Right ventricle myocardium inferior (tissue), 1 donor: ENCODE data around the gene GHR. TPM values are rescaled to one million over a fixed set of nuclear protein-coding genes. Genes with fewer than 3 reads are reported as not detected.
"Not testable (repeated sequence)": the region's sequence is repeated elsewhere in the genome, so short reads cannot be mapped to it uniquely, and the experiment has no call there.

Source experiments
- ATAC-seq: fragments of 200-7000 bp; cut with Tn5 transposase; one replicate; pipeline ENCODE4 v1.9.1; 2020; ENCODE audit warnings: mild to moderate bottlenecking, moderate library complexity
- DNase-seq: peaks from one replicate; pipeline ENCODE4 v3.0.0; 2021; ENCODE audit errors: missing footprints
- intact Hi-C: fragments of 100-400 bp; cut with DNase I; formaldehyde crosslinking; loops from one replicate; pipeline ENCODE4 v1.11.0; 2022
- total RNA-seq: library from RNA; stranded (reverse); fragmentation: NEBNext Ultra II Directional; extraction: Animal tissue kit (Norgen Biotek cat#: 25700); gene quantifications from one replicate; pipeline ENCODE4 v1.2.1, GENCODE V29; 2021
- donor health status: DM: no; HTN: yes; CAD: no; lungs with severe emphysema.

Gene GHR
- total RNA-seq, 1 donor from 2014 or later: 14.7 TPM

- intact Hi-C loops: no loop called here
- no peak for DNase-seq
- no peak for ATAC-seq
Observed at GRCh38 chr5:42547141-42547540, 123.9 kb downstream of the GHR start.

GRCh38 chr5:42547894-42548293, 124.7 kb downstream of the GHR start:
- no peak for DNase-seq
- intact Hi-C loops: no loop called here
- ATAC-seq: peak; percentile 74

DNA sequence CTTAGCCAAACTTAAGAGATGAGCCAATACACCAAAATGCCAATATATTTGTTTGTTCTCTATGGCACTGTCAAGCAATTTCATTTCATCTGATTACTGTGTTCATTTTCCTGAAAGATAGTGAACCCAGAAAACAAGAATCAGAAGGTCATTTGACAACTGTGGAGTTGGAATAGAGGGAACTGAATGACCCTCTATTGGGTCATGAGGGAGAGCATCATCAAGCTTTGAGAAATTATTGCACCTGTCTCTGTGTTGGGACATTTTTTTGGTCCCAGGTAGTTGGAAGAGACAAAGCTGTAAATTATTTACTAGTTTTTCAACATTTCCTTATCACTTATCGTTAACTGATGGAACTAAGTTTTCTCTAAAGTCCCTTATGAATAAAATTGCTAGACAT, 129.4 kb downstream of the GHR start:
- no peak for DNase-seq
- no peak for ATAC-seq
- intact Hi-C loops: no loop called here

GRCh38 chr5:42553461-42553860, 130.2 kb downstream of the GHR start:
- intact Hi-C loops: no loop called here
- no peak for ATAC-seq

DNA sequence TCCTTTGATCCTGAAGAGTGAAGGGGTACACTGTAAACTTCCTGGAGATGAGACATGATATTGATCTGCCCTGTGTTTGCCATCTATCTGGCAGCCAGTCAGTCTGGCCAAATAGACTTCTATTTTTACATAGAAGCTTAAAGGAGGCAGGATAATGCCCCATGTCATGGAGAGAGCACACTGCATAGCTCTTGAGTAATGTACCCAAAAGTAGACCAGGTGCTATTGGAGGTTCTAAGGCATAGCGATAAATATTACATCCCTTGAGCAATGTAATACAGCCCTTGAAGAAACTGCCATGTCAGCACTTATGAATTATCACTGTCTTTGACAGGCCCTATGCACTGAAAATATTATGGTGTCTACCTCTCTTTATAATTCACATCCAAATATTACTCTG, 131.8 kb downstream of the GHR start:
- ATAC-seq (no peak), DNase-seq (no peak)
- intact Hi-C loops: no loop called here

More at GRCh38 chr5:42553461-42553860, 130.2 kb downstream of the GHR start:
- DNase-seq: no peak

DNA sequence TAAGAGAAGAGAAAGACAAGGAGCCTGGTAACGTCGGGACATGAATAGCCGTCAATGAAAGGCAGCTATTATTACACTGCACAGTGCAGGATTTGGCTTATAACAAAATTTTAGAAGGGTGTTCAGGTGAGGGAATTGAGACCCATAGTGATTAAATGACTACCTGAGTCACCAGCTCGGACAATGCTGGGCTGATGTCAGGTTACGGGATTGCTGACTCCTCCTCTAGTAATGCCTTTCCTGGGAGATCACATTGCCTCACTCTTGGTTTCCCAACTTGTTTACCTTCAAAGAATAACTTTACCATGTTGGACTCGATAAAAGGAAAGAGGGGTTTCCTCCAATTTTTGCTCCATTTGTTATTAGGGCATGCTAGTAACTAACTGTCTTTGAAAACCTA, 132.6 kb downstream of the GHR start:
- DNase-seq (no peak), ATAC-seq (no peak)
- intact Hi-C loops: no loop called here

DNA sequence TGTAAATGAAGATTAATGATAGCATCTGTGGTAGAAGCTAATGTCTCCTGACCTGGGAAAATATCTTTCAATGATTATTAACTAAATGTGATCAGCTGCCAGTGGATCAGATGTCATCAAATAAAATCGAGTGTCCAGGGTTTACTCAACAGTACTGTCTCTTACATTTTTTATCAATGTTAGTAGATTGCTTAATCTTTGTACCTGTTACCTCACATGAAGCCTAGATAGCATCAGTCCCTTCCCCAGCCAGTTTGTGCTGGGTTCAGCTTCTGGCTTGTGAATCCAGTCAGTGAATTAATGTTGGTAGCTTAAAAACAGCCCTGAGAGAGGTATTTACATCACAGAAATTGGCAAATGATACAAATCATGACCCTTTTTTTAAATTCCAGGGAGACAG, 134.4 kb downstream of the GHR start:
- intact Hi-C loops: no loop called here
- ATAC-seq: no peak

GRCh38 chr5:42561656-42562055, 138.4 kb downstream of the GHR start:
- intact Hi-C loops: no loop called here
- ATAC-seq (no peak), DNase-seq (no peak)

More for the DNA sequence above, 134.4 kb downstream of the GHR start:
- no peak for DNase-seq

DNA sequence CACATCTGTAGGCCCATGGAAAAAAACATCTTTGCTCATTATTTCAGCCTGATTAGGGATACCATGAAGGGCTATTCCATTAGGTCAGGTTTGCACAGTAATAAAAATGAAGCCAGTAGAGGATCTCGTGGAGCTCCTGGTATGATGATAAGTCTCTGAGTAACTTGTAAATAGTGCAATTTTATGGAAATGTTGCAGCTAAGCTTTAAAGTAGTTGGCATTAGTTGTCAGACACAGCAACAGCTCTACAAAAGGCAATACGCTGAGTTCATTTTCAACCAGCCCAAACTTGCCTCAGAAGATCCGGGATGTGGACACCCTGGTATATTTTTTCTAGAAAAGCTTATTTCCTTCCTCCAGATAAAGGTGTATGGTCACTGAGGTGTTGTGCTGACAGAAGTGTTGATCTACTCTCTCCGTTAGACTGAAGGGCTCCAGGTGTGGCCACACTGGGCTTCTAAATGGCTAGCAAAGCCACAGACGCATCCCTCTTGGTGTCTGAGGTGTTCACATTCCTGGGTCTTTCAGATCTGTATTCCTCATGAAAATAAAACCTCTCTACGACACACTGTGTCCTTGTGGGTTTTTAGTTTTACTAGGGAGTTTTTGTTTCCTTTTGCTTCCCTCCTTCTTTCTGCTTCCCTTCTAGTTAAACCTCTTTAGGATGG, 141.6 kb downstream of the GHR start:
- ATAC-seq (no peak), DNase-seq (no peak)
- intact Hi-C loops: loop anchor here (5.0 kb wide), 1 partner anchor 143 kb away; the partner anchor contains the start of gene GHR

DNA sequence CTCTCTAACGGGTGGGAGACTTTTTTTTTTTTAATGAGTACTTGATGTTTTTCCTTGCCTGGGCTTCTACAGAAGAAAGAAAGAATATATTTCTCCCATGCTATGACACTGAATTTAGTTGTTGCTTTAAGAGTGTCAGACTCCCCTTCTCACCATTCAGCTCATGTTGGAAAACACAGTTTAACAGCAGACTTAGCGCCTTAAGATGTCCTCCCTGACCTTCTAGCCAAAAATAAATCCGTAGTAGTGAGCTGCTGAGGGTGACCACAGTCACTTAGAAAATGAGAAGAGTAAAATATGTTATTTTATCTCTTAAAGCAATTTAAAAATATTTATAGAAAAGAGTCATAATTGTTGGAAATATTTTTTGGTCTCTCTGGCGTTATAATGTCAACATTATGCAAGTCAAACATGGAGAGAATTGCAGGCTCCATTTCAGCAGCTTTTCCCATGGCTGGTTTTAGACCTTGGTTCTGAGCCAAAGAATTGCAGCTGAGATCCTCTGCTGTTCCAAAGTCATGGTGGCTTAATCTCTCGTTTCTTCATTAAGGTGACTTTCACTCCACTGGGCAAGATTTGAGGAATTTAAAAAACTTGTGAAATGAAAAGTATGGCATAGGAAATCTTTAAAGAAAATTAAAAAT, 143.5 kb downstream of the GHR start:
- ATAC-seq: peak; percentile 70
- intact Hi-C loops: loop anchor here (5.0 kb wide), 1 partner anchor 144 kb away; the partner anchor contains the start of gene GHR
- no peak for DNase-seq

GRCh38 chr5:42569325-42569724, 146.1 kb downstream of the GHR start:
- intact Hi-C loops: loop anchor here (5.0 kb wide), 1 partner anchor 147 kb away; the partner anchor contains the start of gene GHR
- DNase-seq (no peak), ATAC-seq (no peak)

DNA sequence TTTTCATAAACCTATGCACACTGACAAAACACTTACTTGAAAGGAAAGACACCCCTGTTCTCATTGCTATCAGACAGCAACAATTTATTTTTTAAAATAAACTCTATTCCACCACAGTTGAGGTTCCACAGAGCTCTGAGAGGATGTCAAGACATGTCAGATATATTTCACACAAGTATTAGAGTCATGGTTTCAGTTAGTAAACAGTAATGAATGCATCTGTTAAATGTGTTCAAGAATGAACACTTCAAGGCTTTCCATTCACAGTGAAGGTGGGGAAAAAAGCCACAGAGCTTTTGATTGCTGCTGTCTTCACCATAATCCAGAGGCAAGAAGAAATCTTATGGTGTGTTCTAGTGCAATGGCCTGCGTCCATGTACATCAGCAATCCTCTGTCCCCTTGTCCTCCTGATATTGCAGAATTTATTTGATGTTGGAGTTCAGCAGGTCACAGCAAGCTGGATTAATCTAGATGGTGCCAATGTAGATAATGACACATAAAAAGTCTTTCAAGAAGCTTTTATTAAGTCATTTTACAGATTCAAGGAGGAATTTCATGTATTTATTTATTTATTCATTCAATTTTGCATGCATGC, 146.8 kb downstream of the GHR start:
- intact Hi-C loops: loop anchor here (5.0 kb wide), 1 partner anchor 148 kb away; the partner anchor contains the start of gene GHR
- DNase-seq (no peak), ATAC-seq (no peak)

DNA sequence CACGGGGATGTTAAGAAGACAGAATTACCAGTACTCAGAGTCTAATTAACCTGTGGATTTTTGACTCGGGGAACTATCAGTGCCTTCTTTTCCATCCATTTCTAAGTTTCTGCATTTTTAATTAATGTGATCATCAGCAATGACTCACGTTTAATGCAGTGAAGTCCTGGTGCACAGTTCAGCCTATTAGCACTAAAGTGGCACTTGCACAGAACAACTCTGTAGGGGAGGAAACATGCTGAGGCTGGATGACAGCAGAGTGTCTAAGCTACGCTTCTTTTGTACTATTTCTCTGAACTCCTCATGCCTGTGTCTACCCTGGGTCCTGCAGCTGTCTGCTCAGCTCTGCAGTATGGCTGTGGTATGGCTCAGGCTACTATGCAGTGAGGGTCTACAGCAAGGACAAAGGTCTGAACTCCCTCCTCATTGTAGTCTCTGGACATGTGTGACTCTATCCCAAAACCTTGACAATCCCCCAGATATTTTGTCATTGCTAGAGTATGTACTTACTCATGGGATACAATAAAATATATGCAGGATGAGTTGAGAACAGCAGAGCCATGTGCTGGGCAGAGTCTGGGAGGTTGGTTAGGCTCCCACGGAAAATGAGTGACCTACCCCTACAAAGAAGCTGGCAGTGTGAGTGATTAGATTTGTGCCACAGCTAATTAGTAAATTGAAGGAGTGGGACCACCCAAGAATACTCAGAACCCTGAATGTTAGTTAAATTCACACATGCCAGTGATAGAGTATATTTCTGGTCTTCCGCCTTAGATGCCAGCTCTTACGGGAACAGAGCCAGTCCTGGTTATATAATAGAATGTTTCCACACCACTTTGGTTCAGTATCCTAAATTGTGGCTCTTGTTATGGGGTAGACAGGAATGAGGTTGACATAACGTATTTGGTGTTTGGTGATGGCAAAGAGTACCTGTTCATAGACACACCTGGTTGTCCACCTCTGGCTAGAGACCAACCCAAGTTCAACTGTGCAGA, 148.0 kb downstream of the GHR start:
- DNase-seq: no peak
- peak; percentile 37 for ATAC-seq
- intact Hi-C loops: no loop called here

GRCh38 chr5:42572313-42572712, 149.1 kb downstream of the GHR start:
- DNase-seq: no peak
- intact Hi-C loops: no loop called here
- no peak for ATAC-seq

GRCh38 chr5:42573386-42573785, 150.1 kb downstream of the GHR start:
- ATAC-seq (no peak), DNase-seq (no peak)
- intact Hi-C loops: no loop called here

DNA sequence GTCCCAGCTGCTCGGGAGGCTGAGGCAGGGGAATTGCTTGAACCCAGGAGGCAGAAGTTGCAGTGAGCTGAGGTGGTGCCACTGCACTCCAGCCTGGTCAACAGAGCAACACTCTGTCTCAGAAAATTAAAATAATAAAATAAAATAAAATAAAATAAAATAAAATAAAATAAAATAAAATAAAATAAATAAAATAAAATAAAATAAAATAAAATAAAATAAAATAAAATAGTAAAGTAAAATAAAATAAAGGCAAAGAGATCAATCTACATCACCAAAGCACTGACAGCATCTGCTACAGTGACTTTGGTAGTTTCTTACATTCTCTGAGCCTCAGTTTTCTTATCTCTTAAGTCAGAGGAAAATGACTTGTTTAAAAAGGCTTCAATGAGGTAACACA, 152.7 kb downstream of the GHR start:
- ATAC-seq, intact Hi-C loops, DNase-seq: not testable (repeated sequence)

GRCh38 chr5:42578901-42579300, 155.7 kb downstream of the GHR start:
- DNase-seq, ATAC-seq, intact Hi-C loops: not testable (repeated sequence)

- DNase-seq (no peak), ATAC-seq (no peak)
- intact Hi-C loops: no loop called here
Observed at GRCh38 chr5:42579320-42579719, 156.1 kb downstream of the GHR start.

GRCh38 chr5:42581845-42582244, 158.6 kb downstream of the GHR start:
- ATAC-seq: no peak
- intact Hi-C loops: loop anchor here (5.0 to 10.0 kb wide), 2 partner anchors 70 to 183 kb away; no protein-coding TSS in a partner anchor
- DNase-seq: no peak
